NB4 (cell line): ENCODE measurements around the gene GLUD2.
"Not testable (repeated sequence)": the region's sequence is repeated elsewhere in the genome, so short reads cannot be mapped to it uniquely, and the experiment has no call there.

ENCODE experiments used
- DNase-seq: peaks from one replicate; pipeline ENCODE4 v3.0.0; 2010; ENCODE audit warnings: low read depth
- H3K4me3 ChIP-seq: one replicate; pipeline ENCODE4 v1.5.1; 2011; ENCODE audit warnings: mild to moderate bottlenecking, low read depth, low read length, moderate library complexity
- MAX ChIP-seq: IDR thresholded peaks from 2 replicates; pipeline ENCODE4 v1.6.1; 2011; ENCODE audit warnings: low read depth, low read length
- MYC ChIP-seq: IDR thresholded peaks from 2 replicates; pipeline ENCODE4 v1.6.1; 2011; ENCODE audit warnings: low read depth, low read length
- POLR2A ChIP-seq: IDR thresholded peaks from 2 replicates; pipeline ENCODE4 v1.6.1; 2011; ENCODE audit warnings: mild to moderate bottlenecking; ENCODE audit not compliant: insufficient read length; ENCODE audit errors: extremely low read depth
- TF ChIP-seq, protein P1 (sequence below): IDR thresholded peaks from one replicate; pipeline ENCODE4 v1.5.1; 2012; ENCODE audit warnings: low read depth, low read length

The GLUD2 gene

DNA sequence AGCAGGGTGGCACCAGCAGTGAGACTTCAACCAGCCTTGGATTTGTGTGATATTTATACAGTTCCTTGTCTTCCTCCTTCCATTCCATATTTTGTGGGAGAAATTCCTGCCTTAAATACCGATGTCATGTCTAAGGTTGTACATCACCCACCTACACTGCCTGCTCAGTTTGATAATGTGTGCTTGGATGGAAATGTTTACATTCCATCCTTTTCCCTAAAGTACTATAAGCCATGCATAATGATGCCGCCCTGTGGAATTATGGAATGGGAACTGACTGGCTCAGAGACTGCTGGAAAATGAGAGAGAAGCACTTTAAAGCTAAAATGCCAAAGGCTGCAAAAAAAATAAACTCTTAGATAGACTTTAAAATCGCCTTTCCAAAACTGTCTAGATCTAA is 11.3 kb upstream of the GLUD2 start:
- DNase-seq = no peak
- no peak overlapping the region for H3K4me3 ChIP-seq
- TF ChIP-seq MYC (no peak), MAX (no peak), POLR2A (no peak)
- TF ChIP-seq, protein P1, sequence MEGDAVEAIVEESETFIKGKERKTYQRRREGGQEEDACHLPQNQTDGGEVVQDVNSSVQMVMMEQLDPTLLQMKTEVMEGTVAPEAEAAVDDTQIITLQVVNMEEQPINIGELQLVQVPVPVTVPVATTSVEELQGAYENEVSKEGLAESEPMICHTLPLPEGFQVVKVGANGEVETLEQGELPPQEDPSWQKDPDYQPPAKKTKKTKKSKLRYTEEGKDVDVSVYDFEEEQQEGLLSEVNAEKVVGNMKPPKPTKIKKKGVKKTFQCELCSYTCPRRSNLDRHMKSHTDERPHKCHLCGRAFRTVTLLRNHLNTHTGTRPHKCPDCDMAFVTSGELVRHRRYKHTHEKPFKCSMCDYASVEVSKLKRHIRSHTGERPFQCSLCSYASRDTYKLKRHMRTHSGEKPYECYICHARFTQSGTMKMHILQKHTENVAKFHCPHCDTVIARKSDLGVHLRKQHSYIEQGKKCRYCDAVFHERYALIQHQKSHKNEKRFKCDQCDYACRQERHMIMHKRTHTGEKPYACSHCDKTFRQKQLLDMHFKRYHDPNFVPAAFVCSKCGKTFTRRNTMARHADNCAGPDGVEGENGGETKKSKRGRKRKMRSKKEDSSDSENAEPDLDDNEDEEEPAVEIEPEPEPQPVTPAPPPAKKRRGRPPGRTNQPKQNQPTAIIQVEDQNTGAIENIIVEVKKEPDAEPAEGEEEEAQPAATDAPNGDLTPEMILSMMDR = no peak

GRCh38 chrX:121036951-121037350 is 10.5 kb upstream of the GLUD2 start:
- no peak overlapping the region for H3K4me3 ChIP-seq
- no peak for DNase-seq
- TF ChIP-seq MAX (no peak), MYC (no peak), POLR2A (no peak)
- TF ChIP-seq, protein P1 = no peak

- no peak for DNase-seq
Measured at GRCh38 chrX:121050781-121051180, 3.4 kb downstream of the GLUD2 start.

DNA sequence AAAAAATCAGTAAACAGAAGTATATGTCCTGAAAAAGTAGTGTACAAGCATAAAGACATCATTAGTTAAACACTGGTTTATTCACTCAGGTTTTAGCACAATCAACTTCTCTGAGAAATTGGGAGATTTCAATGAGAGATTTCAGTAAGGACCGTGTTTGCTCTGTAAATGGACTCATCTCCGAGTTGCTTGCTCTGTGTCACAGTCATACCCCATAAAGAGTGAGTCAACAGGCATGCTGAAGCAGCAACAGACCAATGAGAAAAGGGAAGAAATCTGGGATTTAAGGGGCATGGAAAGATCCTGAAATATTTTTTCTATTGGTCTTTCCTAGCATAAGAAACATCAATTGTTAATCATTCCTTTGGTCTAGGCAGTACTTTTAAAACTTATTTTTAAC is 4.7 kb downstream of the GLUD2 start:
- no peak for DNase-seq
- TF ChIP-seq, protein P1 = no peak
- no peak for TF ChIP-seq MAX
- TF ChIP-seq MYC = no peak
- TF ChIP-seq POLR2A = no peak
- H3K4me3 ChIP-seq = no peak overlapping the region

More at GRCh38 chrX:121050781-121051180, 3.4 kb downstream of the GLUD2 start:
- TF ChIP-seq MAX = no peak
- TF ChIP-seq, protein P1 = no peak
- TF ChIP-seq POLR2A = no peak
- no peak overlapping the region for H3K4me3 ChIP-seq

DNA sequence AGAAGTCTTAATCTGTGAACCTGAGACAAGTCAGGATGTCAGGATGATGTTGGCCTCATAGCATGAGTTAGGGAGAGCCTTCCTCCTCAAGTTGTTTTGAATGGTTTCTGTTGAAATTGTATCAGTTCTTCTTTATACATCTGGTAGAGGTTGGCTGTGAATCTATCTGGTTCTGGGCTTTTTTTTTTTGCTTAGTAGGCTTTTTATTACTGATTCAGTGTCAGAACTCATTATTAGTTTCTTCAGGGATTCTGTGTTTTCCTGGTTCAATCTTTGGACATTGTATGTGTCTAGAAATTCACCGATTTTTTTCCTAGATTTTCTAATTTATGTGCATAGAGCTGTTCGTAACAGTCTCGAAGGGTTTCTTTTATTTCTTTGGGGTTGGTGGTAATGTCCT is 14.9 kb downstream of the GLUD2 start:
- TF ChIP-seq MYC (no peak), POLR2A (no peak), MAX (no peak)
- TF ChIP-seq, protein P1 = no peak
- no peak for DNase-seq
- H3K4me3 ChIP-seq = no peak overlapping the region

DNA sequence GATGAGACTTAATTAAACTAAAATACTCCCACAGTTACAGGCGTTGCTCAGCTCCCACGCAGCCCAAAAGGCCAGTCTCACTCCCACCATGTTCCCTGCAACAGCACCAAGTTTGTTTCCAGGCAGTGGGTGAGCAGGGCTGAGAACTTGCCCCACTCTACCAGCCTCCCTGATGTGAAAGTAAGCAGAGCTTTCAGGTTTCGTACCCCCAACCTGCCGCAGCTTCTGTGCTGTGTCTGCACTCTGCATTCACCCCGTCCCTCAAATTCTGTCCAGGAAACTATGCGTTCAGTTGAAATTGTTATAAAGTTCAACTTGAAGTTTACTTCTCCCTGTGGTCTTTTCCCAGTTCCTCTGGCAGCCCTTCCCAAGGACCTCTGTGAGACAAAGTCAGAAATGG is 17.2 kb downstream of the GLUD2 start:
- no peak for DNase-seq

DNA sequence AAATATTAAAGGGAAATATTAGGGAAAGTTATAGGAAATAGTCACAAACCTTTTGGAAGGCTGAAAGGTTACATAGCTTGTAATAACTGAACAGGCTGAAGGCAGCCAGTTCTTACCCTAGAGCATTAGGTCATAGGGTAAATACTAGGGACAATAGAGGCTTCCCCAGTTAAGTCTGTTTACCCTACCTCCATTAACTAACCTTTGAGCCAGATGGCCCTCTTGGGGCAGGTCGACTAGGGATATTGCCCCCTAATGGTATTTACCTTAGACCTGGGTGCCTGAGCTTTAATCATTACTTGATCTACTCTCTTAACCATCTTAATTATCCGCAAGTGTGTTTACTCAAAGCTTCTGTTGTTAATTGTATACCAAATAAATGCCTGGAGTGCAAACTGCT is 36.8 kb downstream of the GLUD2 start:
- DNase-seq, H3K4me3 ChIP-seq: not testable (repeated sequence)

More for the DNA sequence above, 17.2 kb downstream of the GLUD2 start:
- no peak overlapping the region for H3K4me3 ChIP-seq
- no peak for TF ChIP-seq MYC
- TF ChIP-seq, protein P1 = no peak
- TF ChIP-seq MAX = no peak
- TF ChIP-seq POLR2A = no peak
